ENCODE results near the gene ACADVL. TPM values are rescaled to one million over a fixed set of nuclear protein-coding genes. Genes with fewer than 3 reads are reported as not detected.

Gene ACADVL
- polyA plus RNA-seq, 3 donors = 152 to 1,231 (median 154) TPM

DNA sequence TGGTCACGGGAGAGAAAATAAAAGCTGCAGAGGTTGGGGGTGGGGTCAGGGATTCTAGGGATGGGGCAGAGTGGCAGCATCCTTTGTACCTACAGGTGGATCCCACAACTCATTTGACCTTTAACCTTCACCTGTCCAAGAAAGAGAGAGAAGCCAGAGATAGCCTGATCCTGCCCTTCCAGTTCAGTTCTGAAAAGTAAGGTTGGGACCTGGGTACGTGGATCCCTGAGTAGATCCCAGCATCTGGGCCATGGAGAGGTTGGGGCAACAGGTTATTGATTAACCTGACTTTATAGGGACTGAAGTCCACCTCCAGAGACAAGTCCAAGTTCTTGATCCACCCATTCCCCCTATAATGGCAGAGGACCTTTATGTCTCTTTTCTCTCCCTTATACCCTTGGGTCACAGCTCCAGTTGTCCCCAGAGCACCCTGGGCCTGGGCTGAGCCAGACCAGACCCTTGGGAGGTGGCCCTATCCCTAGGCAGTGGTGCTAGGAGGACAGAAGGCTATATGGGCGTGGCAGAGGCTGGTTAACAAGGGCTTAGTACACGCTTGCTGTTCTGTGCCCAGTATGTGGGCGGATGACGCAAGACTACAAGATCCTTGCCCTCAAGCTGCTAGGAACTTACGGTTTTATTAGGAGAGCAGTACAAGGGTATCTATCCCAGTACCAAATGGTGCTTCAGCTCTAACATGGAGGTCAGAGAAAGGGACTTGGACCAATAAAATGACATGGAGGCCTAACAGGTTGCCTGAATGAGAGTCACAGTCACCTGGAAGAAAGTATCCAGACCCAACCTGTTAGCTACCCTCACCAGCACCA lies 39.2 kb downstream of the ACADVL start:
- H3K27ac Mint-ChIP-seq = no peak overlapping the region
- Histone ChIP-seq H2AFZ (ENCODE audit: insufficient read depth, low read depth, low read length, poor library complexity, severe bottlenecking) (no peak overlapping the region), H4K20me1 (ENCODE audit: insufficient read depth, low read length) (no peaks in the 10 kb centered on the region), H3K9ac (ENCODE audit: insufficient read depth, low read length, poor library complexity, severe bottlenecking) (no peak overlapping the region), H3K4me2 (replicated peaks; ENCODE audit: extremely low read depth, low read length, poor library complexity, severe bottlenecking) (no peak overlapping the region), H3K4me1 (ENCODE audit: control insufficient read depth in 1 of 2, insufficient read depth in 2 of 2, low read length in 2 of 2) (peaks cover 31 to 45% of the 10 kb centered on the region in 2 donors), H3K9me3 (replicated peaks in 1 of 2; ENCODE audit: control insufficient read depth in 1 of 2, insufficient read depth in 1 of 2, low read length in 2 of 2) (peaks cover 0 to 7% of the 10 kb centered on the region in 2 donors), H3K79me2 (ENCODE audit: insufficient read depth, low read length) (peaks cover 7% of the 10 kb centered on the region), H3K4me3 (replicated peaks in 1 of 3; ENCODE audit: low read depth in 2 of 3, low read length in 3 of 3) (no peak overlapping the region), H3K27me3 (ENCODE audit: control insufficient read depth in 2 of 2, insufficient read depth in 2 of 2, low read length in 2 of 2) (peaks cover 19 to 29% of the 10 kb centered on the region in 2 donors), H3K36me3 (replicated peaks in 1 of 2; ENCODE audit: control insufficient read depth in 1 of 2, insufficient read depth in 2 of 2, low read length in 2 of 2) (peaks cover 26 to 53% of the 10 kb centered on the region in 2 donors), H3K27ac (ENCODE audit: low read depth in 1 of 2, low read length in 2 of 2) (no peak overlapping the region)
- H3K27me3 Mint-ChIP-seq (ENCODE audit: low read depth in 3 of 3) = peaks cover 22 to 43% (median 40%) of the 10 kb centered on the region in 3 donors
- intact Hi-C loops (cut with micrococcal nuclease) = loop anchor here in 1 of 2 donors (10.0 kb wide), 1 partner anchor 306 kb away; the partner anchor contains the start of gene SENP3
- DNase-seq = no peak
- H3K4me3 Mint-ChIP-seq = no peak overlapping the region
- peaks cover 0 to 12% (median 9%) of the 10 kb centered on the region in 7 donors for H3K9me3 Mint-ChIP-seq
- H3K36me3 Mint-ChIP-seq = peaks cover 41 to 60% of the 10 kb centered on the region in 2 donors
- TF ChIP-seq CTCF (IDR thresholded peaks at IDR 0.05) = no peak
- H3K4me1 Mint-ChIP-seq = peaks cover 36% of the 10 kb centered on the region
- WGBS (ENCODE audit: insufficient coverage) = 46% methylated on average over 5 of the region's 7 CpGs

- H3K9me3 Mint-ChIP-seq = peaks cover 0 to 12% (median 9%) of the 10 kb centered on the region in 7 donors
- Histone ChIP-seq H3K9me3 (replicated peaks in 1 of 2; ENCODE audit: control insufficient read depth in 1 of 2, insufficient read depth in 1 of 2, low read length in 2 of 2) (peaks cover 0 to 7% of the 10 kb centered on the region in 2 donors), H3K4me3 (replicated peaks in 1 of 3; ENCODE audit: low read depth in 2 of 3, low read length in 3 of 3) (no peak overlapping the region), H2AFZ (ENCODE audit: insufficient read depth, low read depth, low read length, poor library complexity, severe bottlenecking) (no peak overlapping the region), H3K4me1 (ENCODE audit: control insufficient read depth in 1 of 2, insufficient read depth in 2 of 2, low read length in 2 of 2) (peaks cover 31 to 45% of the 10 kb centered on the region in 2 donors), H3K79me2 (ENCODE audit: insufficient read depth, low read length) (peaks cover 3% of the 10 kb centered on the region), H3K27ac (ENCODE audit: low read depth in 1 of 2, low read length in 2 of 2) (no peak overlapping the region), H3K9ac (ENCODE audit: insufficient read depth, low read length, poor library complexity, severe bottlenecking) (no peak overlapping the region), H3K4me2 (replicated peaks; ENCODE audit: extremely low read depth, low read length, poor library complexity, severe bottlenecking) (no peak overlapping the region), H4K20me1 (ENCODE audit: insufficient read depth, low read length) (no peaks in the 10 kb centered on the region), H3K27me3 (ENCODE audit: control insufficient read depth in 2 of 2, insufficient read depth in 2 of 2, low read length in 2 of 2) (peaks cover 20 to 34% of the 10 kb centered on the region in 2 donors), H3K36me3 (replicated peaks in 1 of 2; ENCODE audit: control insufficient read depth in 1 of 2, insufficient read depth in 2 of 2, low read length in 2 of 2) (peaks cover 23 to 49% of the 10 kb centered on the region in 2 donors)
- intact Hi-C loops (cut with micrococcal nuclease) = loop anchor here in 1 of 2 donors (10.0 kb wide), 1 partner anchor 305 kb away; the partner anchor contains the start of gene SENP3
- peaks cover 28 to 49% (median 46%) of the 10 kb centered on the region in 3 donors for H3K27me3 Mint-ChIP-seq (ENCODE audit: low read depth in 3 of 3)
- no peak for TF ChIP-seq CTCF (IDR thresholded peaks at IDR 0.05)
- H3K36me3 Mint-ChIP-seq = peaks cover 38 to 56% of the 10 kb centered on the region in 2 donors
- H3K4me1 Mint-ChIP-seq = peaks cover 38% of the 10 kb centered on the region
- H3K4me3 Mint-ChIP-seq = no peak overlapping the region
- no peak overlapping the region for H3K27ac Mint-ChIP-seq
- DNase-seq = no peak
- WGBS (ENCODE audit: insufficient coverage) = 100% methylated on average over 3 of the region's 6 CpGs
Observed at GRCh38 chr17:7259555-7259889, 39.8 kb downstream of the ACADVL start.

Data from CD14-positive monocyte (primary cell).